Activated B cell treated with CpG ODN at 0.5 μM for 24 hours (primary cell): ENCODE measurements around the gene RALB. TPM values are rescaled to one million over a fixed set of nuclear protein-coding genes. Genes with fewer than 3 reads are reported as not detected.

ENCODE experiments used
- ATAC-seq: fragments of 200-7000 bp; cut with Tn5 transposase; one replicate; pipeline ENCODE4 v1.10.0; 2021; ENCODE audit warnings: low read depth, mild to moderate bottlenecking, moderate library complexity
- CTCF ChIA-PET: fragments of 350-600 bp; sonication (Branson Sonifier 250); formaldehyde crosslinking; loops from one replicate; lab custom pipeline; 2021; ENCODE audit warnings: antibody characterized with exemption; lab: Charles Lee
- POLR2A ChIA-PET: fragments of 350-600 bp; sonication (Branson Sonifier 250); formaldehyde crosslinking; loops from one replicate; lab custom pipeline; 2021; ENCODE audit warnings: antibody characterized with exemption; lab: Charles Lee
- DNase-seq: peaks from one replicate; pipeline ENCODE4 v3.0.0; 2022
- H3K27ac Mint-ChIP-seq: one replicate; pipeline ENCODE4 v1.8.0; 2020; ENCODE audit warnings: mixed read lengths
- H3K27me3 Mint-ChIP-seq: one replicate; pipeline ENCODE4 v1.8.0; 2021; ENCODE audit warnings: mixed read lengths
- H3K36me3 Mint-ChIP-seq: one replicate; pipeline ENCODE4 v1.8.0; 2021; ENCODE audit warnings: low read depth, mixed read lengths
- H3K4me1 Mint-ChIP-seq: one replicate; pipeline ENCODE4 v1.8.0; 2021; ENCODE audit warnings: mixed read lengths
- H3K4me3 Mint-ChIP-seq: one replicate; pipeline ENCODE4 v1.8.0; 2020; ENCODE audit warnings: mild to moderate bottlenecking, mixed read lengths
- H3K9me3 Mint-ChIP-seq: one replicate; pipeline ENCODE4 v1.8.0; 2020; ENCODE audit warnings: mixed read lengths
- CTCF ChIP-seq: fragments of 200-600 bp; IDR thresholded peaks from one replicate; pipeline ENCODE4 v1.8.0; 2022; ENCODE audit warnings: antibody characterized with exemption, mild to moderate bottlenecking
- intact Hi-C: fragments of 100-400 bp; cut with micrococcal nuclease; formaldehyde crosslinking; loops from one replicate; pipeline ENCODE4 v1.15.1; 2024
- total RNA-seq: library from RNA; stranded (reverse); gene quantifications from 2 replicates; pipeline ENCODE4 v1.2.3, GENCODE V29; 2022

Gene RALB
- total RNA-seq, 1 donor from 2014 or later: 33.4 TPM

- Mint-ChIP-seq H3K27me3 (peaks cover 6% of the 10 kb centered on the region), H3K9me3 (no peaks in the 10 kb centered on the region), H3K36me3 (peaks cover 9% of the 10 kb centered on the region), H3K4me1 (peaks cover 50% of the 10 kb centered on the region), H3K4me3 (no peak overlapping the region), H3K27ac (no peak overlapping the region)
- intact Hi-C loops: no loop called here
- ChIA-PET POLR2A (interaction anchor here (2.2 to 3.6 kb wide), 4 partner anchors 20 to 491 kb away, joined by 9 to 37 read pairs (median 28); partner anchors contain the start of genes PTPN4 and TMEM185B), CTCF (interaction anchor here (2.5 kb wide), 1 partner anchor 62 kb away, joined by 14 read pairs; no protein-coding TSS in a partner anchor)
- no peak for TF ChIP-seq CTCF
- no peak for ATAC-seq
- no peak for DNase-seq
These were observed 1.6 kb upstream of the RALB start for GRCh38 chr2:120251078-120251477.

GRCh38 chr2:120251880-120252224 lies 800 bp upstream of the RALB start:
- POLR2A ChIA-PET: interaction anchor here (0.7 to 3.6 kb wide), 18 partner anchors 9 to 1952 kb away, joined by 3 to 37 read pairs (median 5); partner anchors contain the start of genes C2orf76, DBI, EPB41L5 and PTPN4
- DNase-seq: no peak
- no peak for ATAC-seq

GRCh38 chr2:120253021-120253882 lies 600 bp downstream of the RALB start:
- H3K4me1 Mint-ChIP-seq: peaks cover 65% of the 10 kb centered on the region
- DNase-seq: no peak
- peak overlapping the region; percentile 89 for H3K27ac Mint-ChIP-seq
- H3K4me3 Mint-ChIP-seq: peak overlapping the region; percentile 96
- intact Hi-C loops: loop anchor here (1.0 to 2.0 kb wide), 2 partner anchors 14 to 494 kb away; partner anchors contain the start of gene PTPN4
- ChIA-PET CTCF (interaction anchor here (0.8 to 2.5 kb wide), 3 partner anchors 30 to 76 kb away, joined by 4 to 14 read pairs (median 5); partner anchors contain the start of gene TMEM185B), POLR2A (interaction anchor here (0.6 to 3.6 kb wide), 13 partner anchors 8 to 886 kb away, joined by 3 to 37 read pairs (median 6); partner anchors contain the start of genes C2orf76, DBI, PTPN4 and TMEM177)
- H3K9me3 Mint-ChIP-seq: no peaks in the 10 kb centered on the region
- H3K36me3 Mint-ChIP-seq: peaks cover 19% of the 10 kb centered on the region
- peaks cover 3% of the 10 kb centered on the region for H3K27me3 Mint-ChIP-seq
- no peak for TF ChIP-seq CTCF
- ATAC-seq: peak; percentile 38

More at GRCh38 chr2:120251880-120252224, 800 bp upstream of the RALB start:
- intact Hi-C loops: loop anchor here (1.0 to 2.0 kb wide), 8 partner anchors 20 to 573 kb away; partner anchors contain the start of genes EPB41L5, PTPN4, TMEM177 and TMEM185B
- Mint-ChIP-seq H3K4me1 (peaks cover 57% of the 10 kb centered on the region), H3K4me3 (peak overlapping the region; percentile 99), H3K27me3 (peaks cover 3% of the 10 kb centered on the region), H3K36me3 (peaks cover 14% of the 10 kb centered on the region), H3K27ac (peak overlapping the region; percentile 94), H3K9me3 (no peaks in the 10 kb centered on the region)
- TF ChIP-seq CTCF: no peak
- CTCF ChIA-PET: interaction anchor here (1.1 to 2.5 kb wide), 3 partner anchors 29 to 77 kb away, joined by 4 to 14 read pairs (median 5); partner anchors contain the start of gene TMEM185B

GRCh38 chr2:120254178-120254577 lies 1.5 kb downstream of the RALB start:
- no peaks in the 10 kb centered on the region for H3K9me3 Mint-ChIP-seq
- H3K27ac Mint-ChIP-seq: peak overlapping the region; percentile 89
- H3K4me1 Mint-ChIP-seq: peaks cover 66% of the 10 kb centered on the region
- DNase-seq: no peak
- H3K27me3 Mint-ChIP-seq: no peaks in the 10 kb centered on the region
- H3K4me3 Mint-ChIP-seq: peak overlapping the region; percentile 96
- TF ChIP-seq CTCF: no peak
- intact Hi-C loops: no loop called here
- H3K36me3 Mint-ChIP-seq: peaks cover 24% of the 10 kb centered on the region
- no peak for ATAC-seq
- POLR2A ChIA-PET: interaction anchor here (0.6 to 3.6 kb wide), 3 partner anchors 22 to 77 kb away, joined by 3 to 37 read pairs (median 3); partner anchors contain the start of gene TMEM185B
- CTCF ChIA-PET: no interaction called here
